Left lobe of liver (tissue), 2 donors: ENCODE data around the gene PLEKHG5. TPM values are rescaled to one million over a fixed set of nuclear protein-coding genes. Genes with fewer than 3 reads are reported as not detected.
"Not testable (repeated sequence)": the region's sequence is repeated elsewhere in the genome, so short reads cannot be mapped to it uniquely, and the experiment has no call there.

Experiments
- ATAC-seq: fragments of 200-7000 bp; cut with Tn5 transposase; one replicate; pipeline ENCODE4 v1.9.1; 2020; ENCODE audit warnings: mild to moderate bottlenecking, moderate library complexity
- DNase-seq: peaks from one replicate; pipeline ENCODE4 v3.0.0-alpha.2; 2020; ENCODE audit warnings: low spot score
- total RNA-seq: library from RNA; stranded (reverse); gene quantifications from one replicate; pipeline ENCODE4 v1.2.1, GENCODE V29; 2021
- donor health status: DM: no; HTN: no; CAD: no; lungs with moderate emphysema.
- donor health status: DM: no; HTN: yes; CAD: no.

Gene PLEKHG5
- total RNA-seq, 1 donor from 2014 or later, result 1.1 TPM

DNA sequence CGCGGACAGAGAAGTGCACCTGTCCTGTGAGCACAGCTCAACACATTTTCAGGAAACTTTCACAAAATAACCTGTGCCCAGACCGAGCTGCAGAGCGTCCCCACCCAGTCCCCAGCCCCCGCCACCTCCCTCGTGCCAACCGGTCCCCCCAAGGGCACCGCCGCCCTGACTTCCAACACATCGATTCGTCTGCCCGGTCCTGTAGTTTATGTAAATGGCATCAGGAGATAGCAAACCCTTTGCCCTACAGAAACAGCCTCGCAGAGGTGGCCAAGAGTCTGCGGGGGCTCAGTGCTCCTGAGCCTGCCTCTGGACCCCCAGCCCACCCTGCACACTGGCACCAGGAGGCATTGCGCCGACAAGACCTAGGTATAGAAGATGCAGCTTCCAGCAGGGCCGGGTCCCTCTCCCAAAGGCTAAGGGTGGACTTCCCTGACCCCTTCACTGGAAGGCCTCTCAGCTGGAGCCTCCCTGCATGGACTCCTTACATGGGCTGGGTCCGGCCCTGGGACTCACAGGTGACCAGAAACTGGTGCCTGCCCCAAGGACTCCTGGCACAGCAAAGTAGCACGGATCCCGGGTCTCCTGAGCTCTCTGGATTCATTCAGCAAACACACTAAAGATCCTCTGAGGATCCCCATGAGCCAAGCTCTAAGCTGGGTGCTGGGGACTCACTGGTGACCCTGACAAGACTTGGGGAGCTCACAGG lies 6.6 kb upstream of the PLEKHG5 start:
- no peak for DNase-seq
- no peak for ATAC-seq

DNA sequence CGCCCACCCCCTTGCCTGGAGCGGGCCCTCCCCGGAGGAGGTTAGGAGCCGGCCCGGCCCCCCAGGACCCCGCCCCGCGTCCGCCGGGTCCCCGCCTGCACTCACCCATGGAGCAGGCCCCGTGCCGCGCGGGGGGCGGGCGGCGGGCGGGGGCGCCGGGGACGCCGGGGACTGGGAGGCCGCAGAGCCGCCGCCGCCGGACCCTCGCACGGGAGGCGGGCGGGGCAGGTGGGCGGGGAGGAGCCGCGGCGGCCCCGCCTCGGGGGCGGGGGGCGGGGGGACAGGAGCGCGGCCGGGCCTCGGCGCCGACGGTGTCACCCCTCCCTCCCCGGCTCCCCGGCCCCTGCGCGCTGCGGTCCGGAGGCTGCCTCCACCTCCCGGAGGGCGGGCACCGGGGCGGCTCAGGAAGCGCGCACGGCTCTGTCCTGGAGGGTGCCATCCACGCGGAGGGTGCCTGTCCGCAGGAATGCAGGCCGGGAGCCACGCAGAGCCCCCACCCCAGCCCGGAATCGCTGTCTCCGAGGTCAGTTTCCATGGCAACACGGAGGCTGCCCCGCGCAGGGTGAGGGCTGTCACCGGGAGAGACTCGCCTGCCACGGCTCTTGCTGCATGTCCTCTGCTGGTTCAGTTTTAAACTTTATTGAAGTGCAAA lies 5.9 kb upstream of the PLEKHG5 start:
- DNase-seq (no peak), ATAC-seq (peak; percentile 72)

DNA sequence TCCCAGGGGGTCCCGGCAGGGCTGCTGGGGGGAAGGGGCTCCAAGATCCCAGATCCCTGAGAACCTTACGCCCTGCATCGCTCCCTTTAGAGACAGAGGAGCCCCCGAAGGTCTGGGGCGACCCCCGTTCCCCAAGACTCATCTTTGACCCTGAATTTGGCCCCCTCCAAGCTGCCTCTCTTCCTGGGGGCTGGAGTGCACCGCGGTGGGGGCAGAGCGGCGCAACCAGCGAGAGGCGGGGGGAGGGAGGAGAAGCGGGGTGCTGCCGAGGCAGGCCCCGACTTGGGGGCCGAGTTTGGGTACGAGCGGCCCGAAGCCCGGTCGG lies 5.4 kb upstream of the PLEKHG5 start:
- no peak for ATAC-seq

DNA sequence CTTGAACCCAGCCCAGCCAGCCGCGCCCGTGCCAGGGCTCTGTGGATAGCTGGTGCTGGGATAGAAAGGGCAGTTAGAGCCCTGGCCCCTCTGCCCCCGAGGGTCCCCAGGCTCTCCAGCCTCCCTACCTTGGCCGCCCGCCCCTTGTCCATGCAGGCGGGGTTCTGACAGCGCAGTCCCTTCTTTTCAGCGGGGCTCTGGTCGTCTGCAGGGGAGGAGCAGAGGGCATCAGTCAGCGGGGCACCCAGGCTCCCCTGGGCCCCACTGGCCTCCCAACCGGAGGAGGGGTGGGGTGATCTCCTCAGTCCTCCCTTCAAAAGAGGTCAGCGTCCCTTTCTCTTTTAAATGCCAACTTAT lies 4.9 kb upstream of the PLEKHG5 start:
- no peak for ATAC-seq
- no peak for DNase-seq

More for the DNA sequence above, 5.4 kb upstream of the PLEKHG5 start:
- DNase-seq, result no peak

DNA sequence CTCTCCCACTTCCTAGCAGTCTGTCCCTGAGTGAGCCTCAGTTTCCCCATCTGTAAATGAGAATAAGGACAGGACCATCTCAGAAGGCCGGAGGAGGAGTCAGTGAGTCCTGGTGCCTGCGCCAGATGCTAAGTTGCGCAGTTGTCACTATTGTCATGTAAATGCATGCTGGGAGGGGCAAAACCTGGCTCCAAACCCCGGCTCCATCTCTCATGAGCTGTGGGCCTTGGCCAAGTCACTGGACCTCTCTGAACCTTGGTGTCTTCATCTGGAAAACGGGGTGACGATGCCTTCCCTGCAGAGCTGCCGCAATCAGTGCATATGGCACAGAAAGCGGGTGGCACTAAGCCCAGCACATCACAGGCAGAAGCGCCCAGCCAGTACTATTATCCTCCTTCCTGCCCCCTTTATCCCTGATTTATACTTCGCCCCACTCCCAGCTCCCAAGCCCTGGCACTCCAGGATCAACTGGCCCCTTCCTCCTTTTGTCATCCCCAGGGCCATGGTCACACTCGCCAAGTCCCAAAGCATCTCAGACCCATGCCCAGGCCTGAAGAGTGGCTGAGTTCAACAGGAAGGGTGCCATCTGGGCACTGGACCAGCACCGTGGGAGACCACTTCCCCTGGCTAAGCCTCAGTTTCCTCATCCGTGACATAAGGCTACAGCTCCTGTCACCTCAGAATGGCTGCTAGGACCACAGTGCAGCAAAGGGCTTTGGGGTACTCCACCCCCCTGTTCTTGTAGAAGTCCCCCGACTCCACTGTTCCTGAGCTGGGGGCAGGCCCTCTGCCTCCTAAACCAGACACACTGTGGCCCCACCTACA lies 4.3 kb upstream of the PLEKHG5 start:
- no peak for DNase-seq
- ATAC-seq, result no peak

DNA sequence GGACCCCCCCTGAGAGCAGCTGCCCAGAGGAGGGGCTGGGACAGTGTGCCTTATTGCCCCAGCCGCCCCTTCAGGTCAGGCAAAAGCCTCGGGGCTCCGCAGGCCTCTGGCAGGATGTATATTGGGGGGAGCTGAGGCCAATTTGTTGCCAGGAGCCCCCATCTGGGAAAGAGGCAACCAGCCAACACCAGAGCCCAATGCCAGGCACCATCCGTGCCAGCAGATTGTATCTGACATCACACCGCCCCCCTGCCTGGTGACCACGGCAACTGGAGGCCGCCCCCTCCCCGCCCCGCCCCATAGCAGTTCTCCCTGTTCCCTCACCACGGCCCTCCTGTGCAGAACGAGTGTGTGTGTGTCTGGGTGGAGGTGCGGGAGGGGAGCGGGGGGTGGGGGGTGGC lies 3.6 kb upstream of the PLEKHG5 start:
- ATAC-seq, result no peak
- no peak for DNase-seq

DNA sequence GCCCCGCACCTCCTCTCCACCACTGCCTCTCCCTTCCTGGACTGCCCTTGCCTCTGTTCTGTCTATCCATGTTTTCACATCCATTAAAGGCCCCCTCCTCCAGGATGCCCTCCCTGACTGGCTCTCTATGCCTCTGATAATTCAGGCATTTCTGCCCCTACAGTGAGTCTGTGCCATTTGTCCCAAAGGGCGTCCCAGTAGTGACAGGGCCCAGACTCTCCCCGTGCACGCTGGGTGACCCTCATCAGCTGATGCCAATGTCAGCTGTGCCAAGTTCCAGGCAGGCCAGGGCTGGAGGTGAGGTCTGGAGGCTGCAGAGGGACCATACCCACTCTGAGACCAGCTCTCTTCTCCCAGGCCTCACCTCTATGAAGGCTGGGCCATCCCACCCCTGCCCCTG lies 3.2 kb upstream of the PLEKHG5 start:
- DNase-seq (no peak), ATAC-seq (no peak)

DNA sequence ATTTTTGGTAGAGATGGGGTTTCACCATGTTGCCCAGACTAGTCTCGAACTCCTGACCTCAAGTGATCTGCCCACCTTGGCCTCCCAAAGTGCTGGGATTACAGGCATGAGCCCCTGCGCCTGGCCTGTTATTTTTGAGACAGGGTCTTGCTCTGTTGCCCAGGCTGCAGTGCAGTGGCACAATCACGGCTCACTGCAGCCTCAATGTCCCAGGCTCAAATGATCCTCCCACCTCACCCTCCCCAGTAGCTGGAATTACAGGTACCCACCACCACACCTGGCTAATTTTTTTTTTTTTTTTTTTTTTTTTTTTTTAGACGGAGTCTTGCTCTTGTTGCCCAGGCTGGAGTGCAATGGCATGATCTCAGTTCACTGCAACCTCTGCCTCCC lies 2.4 kb upstream of the PLEKHG5 start:
- DNase-seq, ATAC-seq: not testable (repeated sequence)

DNA sequence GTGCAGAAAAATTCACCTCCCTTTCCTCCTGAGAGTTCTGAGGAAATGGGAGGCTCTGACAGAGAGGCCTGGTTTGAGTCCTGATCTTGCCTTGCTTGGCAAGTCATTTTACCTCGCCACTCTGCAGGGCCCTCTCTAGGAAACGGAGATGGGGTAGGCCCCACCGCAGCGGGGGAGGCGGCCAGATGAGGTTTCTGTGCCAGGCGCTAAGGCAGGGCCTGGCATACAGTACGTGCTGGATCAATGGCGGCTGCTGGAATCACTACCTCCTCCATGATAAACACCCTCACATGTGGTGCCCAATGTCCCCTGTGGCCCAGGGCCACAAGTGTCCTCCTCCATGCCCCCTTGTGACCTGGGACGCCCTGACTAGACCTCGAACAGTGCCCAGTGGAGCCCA lies 499 bp upstream of the PLEKHG5 start:
- DNase-seq (no peak), ATAC-seq (no peak)

DNA sequence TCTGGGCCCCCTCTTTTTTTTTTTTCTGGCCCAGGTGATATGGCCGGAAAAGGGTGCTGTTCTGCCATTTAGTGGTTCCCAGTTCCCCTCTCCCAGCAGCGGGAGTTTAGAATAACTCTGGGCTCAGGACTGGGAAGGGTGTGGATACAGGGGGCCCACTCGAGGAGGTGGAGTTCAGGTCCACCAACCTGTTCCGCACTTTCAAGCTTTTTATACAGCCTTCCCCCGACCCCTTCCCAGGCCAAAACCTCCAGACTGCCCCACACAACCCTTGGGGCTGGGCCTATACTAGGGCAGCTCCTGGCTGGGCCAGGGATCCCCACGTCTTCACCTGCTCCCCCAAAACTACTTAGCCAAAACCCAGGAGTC lies 402 bp downstream of the PLEKHG5 start:
- no peak for DNase-seq
- no peak for ATAC-seq

DNA sequence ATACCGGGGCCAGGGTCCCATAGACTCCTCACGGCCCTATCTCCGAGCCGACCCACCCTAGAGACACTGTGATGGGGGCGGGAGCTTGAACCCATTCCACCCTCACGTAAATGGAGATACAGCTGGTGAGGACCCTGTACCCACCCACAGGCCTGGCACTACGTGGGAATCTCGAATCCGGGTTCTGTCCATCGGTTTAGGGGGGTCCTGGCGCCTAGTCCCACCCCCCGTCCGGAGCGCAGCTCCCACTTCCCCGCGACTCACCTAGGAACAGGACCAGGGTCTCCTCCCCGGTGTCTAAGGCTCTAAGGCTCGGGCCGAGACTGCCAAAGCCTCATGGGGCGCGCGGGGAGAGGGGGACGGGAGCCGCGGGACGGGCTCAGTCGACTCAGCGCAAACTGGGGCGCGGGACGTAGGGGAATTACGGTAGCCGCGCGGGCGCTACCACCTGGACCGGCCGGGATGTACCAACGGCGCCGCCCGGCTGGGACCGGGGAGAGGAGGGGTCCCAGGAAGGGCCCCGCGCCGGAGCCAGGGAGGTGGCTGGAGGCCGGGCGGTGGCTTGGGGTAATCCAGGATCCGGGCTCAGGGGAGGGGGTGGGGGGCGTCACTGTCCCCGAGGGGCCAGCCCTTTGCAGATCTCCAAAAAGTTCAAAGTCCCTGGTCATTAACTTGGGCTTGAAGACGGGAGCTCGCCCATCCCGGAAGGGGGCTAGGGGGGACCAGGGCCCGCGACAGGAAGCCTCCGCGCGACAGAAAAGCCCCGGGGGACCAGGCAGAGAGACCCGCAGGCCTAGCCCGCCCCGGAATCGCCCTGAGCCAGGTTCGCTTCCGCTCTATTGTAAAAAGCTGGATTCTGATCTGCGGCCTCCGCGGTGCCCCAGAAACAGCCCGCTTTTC lies 1.0 kb downstream of the PLEKHG5 start:
- ATAC-seq (peak; percentile 87), DNase-seq (peak; percentile 72)

DNA sequence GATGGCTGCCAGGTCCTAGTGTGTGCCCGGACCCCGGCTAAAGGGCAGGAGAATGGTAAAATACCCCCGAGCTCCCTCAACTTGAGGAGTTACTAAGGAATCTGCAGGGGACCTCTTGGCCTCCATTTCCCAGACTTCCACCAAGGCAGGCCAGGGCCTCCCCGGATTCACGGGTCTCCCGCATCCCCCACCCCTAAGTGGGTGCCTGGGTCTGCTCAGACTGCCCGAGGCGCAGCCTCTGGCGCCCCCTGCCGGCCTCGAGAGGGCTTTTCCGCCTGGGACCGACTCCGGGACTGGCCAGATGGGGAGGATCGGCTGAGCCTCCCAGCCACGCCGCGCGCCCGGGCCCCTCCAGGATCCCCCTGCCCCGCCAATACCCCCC lies 1.7 kb downstream of the PLEKHG5 start:
- DNase-seq, result peak; percentile 77

DNA sequence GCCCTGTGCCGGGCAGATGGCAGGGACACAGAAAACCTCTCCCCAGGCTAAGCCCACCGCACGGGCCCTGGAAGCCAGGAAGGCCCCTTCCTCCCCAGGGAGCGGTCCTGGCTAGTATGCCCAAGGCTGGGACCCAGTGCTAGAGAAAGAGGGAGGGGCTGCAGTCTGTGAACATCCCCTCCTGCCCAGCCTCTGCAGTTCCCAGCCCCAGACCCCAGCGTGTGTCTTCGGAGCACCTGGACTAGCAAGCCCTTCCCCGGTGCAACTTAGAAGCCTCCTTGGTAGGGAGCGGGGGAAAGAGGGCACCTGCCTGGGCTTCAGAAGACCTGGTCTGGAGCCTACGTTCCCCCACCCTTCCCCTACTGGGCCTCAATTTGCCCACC lies 2.1 kb downstream of the PLEKHG5 start:
- no peak for DNase-seq
- no peak for ATAC-seq

More for the DNA sequence above, 1.7 kb downstream of the PLEKHG5 start:
- ATAC-seq, result peak; percentile 81

DNA sequence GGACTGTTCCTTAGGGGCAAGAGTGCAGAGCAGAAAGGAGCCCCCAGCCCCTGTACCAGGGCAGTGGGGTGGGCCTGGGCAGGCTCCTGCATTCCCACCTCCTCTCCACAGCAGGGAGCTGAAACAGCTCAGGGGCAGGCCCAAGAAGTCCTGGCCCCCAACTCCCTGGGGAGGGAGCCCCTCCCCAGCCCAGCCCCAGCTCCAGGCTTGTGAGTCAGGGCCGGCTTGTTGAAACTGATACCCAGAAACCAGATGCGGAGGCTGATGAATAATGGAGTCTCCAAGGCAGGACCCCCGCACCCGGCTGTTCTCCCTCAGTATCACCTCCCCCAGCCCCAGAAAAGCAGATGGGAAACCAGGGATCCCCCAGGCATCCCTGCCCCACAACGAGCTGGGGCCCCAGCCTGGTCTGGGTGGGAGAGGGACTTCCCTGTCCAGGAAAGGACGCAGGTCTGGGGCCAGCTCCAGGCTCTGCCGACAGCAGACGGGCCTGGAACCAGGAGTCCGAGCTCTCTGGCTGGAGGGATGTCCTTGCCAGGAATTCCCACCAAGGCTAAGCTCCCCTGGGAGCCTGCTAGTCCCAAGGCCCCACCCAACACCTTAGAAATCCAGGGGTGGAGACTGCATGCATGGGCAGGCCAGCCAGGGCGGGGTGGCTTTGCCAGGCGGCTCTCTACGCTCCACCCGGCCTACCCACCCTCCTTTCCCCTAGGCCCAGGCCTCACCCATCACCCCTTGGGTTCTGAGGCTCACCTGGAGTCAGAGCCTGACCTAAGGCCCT lies 2.7 kb downstream of the PLEKHG5 start:
- no peak for DNase-seq
- ATAC-seq, result no peak

DNA sequence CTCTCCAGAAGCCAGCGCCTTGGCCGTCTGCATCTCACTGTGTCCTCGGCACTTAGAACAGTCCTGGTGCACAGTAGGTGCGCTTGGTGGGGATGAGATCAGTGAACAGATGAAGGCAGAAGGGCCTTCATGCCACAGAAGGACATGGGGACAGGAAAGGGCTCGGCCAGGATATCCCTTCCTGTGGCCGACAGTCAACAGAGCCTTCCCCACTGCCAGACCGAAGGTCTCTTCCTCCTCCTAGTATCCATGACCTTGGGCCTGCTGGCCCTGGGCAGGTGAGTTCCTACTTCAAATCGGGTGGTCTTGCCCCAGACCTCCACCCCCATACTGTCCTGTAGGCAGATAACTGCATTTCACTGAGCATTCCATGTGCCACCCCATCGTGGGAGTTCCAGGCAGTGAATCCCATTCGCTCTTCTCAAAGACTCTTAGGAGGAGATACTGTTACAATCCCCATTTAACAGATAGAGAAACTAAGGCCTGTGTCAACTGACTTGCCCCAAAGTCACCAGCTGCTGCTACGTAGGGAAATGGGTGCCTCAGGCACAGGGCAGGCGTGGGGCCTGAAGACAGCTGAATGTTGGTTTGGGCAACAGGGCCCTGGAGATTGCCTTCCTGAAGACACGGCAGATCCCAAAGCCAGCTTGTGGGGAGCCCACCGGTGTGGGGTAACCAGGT lies 3.5 kb downstream of the PLEKHG5 start:
- DNase-seq, result no peak

DNA sequence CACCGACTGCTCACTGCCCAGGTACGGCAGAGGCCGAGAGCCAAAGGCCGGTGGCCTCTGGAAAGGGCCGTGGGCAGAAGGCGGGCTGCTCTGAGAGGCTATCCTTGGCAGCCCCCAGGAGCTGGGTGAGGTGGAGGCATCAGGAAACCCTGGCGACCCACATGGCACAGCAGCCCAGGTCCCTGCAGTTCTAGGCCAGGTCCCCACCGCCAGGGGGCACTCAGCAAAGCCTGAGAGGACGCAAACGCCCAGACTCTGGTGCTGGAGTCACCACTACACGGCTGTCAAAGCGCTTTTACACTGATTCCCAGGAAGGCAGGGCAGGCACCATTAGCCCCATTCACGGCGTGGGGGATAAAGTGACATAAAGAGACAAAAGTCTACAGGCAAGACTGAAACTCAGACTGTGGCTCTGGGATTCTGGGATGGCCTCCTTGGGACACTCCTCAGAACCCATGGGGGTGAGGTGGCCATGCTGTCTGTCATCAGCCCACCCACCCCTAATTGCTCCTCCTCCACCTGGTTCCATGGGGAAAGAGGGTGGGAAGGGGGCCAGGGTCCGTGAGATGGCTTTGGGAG lies 4.9 kb downstream of the PLEKHG5 start:
- peak; percentile 85 for DNase-seq
- peak; percentile 74 for ATAC-seq

More for the DNA sequence above, 3.5 kb downstream of the PLEKHG5 start:
- ATAC-seq, result no peak

DNA sequence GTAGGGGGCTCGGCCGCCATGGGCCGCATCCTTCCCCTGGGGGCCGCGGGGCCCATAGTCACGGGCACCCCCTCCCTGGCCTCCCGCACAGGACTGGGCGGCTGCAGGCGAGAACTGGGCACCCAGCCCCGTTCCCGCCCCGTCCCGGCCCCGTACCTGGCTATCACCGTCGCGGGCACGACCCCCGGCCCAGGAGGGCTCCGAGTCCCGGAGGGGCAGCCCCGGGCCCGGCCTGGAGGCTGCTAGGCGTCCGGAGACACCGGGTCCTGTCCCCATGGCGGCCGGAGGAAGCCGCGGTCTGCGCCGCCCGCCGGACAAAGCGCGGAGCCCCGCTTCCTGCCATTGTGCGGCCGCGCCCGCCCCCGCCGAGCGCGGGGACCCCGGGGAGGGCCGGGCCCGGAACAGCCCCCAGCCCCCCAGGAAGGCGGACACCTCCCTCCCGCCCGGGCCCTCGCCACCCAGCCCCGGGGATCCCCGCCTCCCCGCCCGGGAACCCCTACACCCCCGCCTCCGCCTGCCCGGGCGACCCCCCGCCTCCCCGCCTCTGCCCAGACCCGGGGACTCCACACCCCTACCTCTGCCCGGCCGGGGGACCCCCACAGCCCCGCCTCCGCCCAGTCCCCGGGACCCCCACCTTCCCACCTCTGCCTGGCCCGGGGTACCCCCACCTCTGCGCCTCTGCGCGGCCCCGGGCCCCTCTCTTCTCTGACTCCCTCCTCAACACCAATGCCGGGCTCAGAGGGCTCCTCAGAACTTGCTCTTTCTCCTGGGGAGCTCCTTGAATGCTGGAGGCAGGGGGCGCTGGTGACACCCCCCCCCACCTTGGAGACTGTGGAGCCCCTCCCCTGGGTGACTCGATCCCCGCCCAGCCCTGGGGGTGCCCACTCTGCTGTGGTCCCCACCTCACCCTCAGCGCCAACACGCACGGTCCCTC lies 6.0 kb downstream of the PLEKHG5 start:
- DNase-seq (no peak), ATAC-seq (no peak)

DNA sequence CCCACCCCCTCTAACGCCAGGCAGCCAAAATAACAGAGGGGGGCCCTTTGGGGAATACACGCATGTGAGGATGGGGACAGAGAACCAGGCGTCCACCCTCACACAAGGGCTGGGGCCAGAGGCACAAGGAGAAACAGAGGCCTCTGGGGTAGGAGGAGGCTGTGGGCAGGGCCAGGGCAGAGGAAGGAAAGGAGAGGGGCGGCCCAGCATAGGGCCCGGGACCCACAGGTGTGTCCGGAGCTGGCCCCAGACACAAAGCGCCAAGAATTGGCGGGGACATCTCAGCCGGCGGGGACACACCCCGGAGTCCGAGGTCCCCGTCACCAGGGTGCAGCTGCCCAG lies 6.7 kb downstream of the PLEKHG5 start:
- DNase-seq, result no peak
- ATAC-seq, result no peak

DNA sequence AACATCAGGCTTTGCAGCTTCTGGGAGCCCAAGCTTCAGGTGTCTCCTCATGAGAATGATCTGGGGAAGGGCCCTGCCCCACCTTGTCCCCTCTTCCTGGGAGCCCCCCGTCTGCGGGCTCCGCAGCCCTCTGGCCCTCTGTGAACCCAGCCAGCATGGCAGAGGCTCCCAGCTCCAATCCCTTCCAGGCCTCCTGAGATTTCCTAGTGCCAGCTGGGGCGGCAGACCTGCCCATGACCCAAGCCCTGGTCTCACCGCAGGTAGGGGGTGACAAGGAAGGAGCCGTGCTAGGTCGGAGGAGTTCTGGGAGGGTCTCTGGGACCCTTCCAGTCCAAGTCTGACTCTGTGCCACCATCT lies 7.7 kb downstream of the PLEKHG5 start:
- ATAC-seq, result no peak
- DNase-seq, result no peak
